Measurements from ENCODE around the gene LIMCH1.

GRCh38 chr4:41702770-41703169 is 164.8 kb downstream of the LIMCH1 start:
- TF ChIP-seq CHD2 (IDR thresholded peaks at IDR 0.05; ENCODE audit: low read length, partially characterized antibody) (no peak), TEAD4 (IDR thresholded peaks at IDR 0.05; ENCODE audit: borderline replicate concordance, insufficient read depth) (no peak), FOXM1 (IDR thresholded peaks at IDR 0.05; ENCODE audit: low read depth) (no peak), JUND (IDR thresholded peaks at IDR 0.05) (no peak)
- TF ChIP-seq, protein P1, sequence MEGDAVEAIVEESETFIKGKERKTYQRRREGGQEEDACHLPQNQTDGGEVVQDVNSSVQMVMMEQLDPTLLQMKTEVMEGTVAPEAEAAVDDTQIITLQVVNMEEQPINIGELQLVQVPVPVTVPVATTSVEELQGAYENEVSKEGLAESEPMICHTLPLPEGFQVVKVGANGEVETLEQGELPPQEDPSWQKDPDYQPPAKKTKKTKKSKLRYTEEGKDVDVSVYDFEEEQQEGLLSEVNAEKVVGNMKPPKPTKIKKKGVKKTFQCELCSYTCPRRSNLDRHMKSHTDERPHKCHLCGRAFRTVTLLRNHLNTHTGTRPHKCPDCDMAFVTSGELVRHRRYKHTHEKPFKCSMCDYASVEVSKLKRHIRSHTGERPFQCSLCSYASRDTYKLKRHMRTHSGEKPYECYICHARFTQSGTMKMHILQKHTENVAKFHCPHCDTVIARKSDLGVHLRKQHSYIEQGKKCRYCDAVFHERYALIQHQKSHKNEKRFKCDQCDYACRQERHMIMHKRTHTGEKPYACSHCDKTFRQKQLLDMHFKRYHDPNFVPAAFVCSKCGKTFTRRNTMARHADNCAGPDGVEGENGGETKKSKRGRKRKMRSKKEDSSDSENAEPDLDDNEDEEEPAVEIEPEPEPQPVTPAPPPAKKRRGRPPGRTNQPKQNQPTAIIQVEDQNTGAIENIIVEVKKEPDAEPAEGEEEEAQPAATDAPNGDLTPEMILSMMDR (IDR thresholded peaks at IDR 0.05) = no peak
- TF ChIP-seq, protein P2, sequence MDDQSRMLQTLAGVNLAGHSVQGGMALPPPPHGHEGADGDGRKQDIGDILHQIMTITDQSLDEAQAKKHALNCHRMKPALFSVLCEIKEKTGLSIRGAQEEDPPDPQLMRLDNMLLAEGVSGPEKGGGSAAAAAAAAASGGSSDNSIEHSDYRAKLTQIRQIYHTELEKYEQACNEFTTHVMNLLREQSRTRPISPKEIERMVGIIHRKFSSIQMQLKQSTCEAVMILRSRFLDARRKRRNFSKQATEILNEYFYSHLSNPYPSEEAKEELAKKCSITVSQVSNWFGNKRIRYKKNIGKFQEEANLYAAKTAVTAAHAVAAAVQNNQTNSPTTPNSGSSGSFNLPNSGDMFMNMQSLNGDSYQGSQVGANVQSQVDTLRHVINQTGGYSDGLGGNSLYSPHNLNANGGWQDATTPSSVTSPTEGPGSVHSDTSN (IDR thresholded peaks at IDR 0.05) = no peak
